OCI-LY1 (cell line): ENCODE data around the gene LY6G5C.

Source experiments
- H2AFZ ChIP-seq: fragments of 200-600 bp; sonication (generic), shearing (Covaris generic); 2 replicates; pipeline ENCODE4 v1.6.0; 2014; ENCODE audit warnings: antibody characterized with exemption, mild to moderate bottlenecking, low read length
- H3F3A ChIP-seq: fragments of 200-600 bp; sonication (generic), shearing (Covaris generic); 2 replicates; pipeline ENCODE4 v1.6.0; 2014; ENCODE audit warnings: mild to moderate bottlenecking, antibody characterized with exemption, low read length, moderate library complexity; ENCODE audit not compliant: insufficient read depth
- H3K27ac ChIP-seq: fragments of 200-600 bp; sonication (generic); 2 replicates; pipeline ENCODE4 v1.5.1; 2014; ENCODE audit warnings: low read length, mixed run types, mild to moderate bottlenecking, low read depth; ENCODE audit not compliant: poor library complexity, severe bottlenecking
- H3K27me3 ChIP-seq: fragments of 200-600 bp; sonication (generic); 2 replicates; pipeline ENCODE4 v1.6.0; 2014; ENCODE audit warnings: antibody characterized with exemption, mild to moderate bottlenecking, low read length, moderate library complexity; ENCODE audit not compliant: insufficient read depth
- H3K36me3 ChIP-seq: fragments of 200-600 bp; sonication (generic); 2 replicates; pipeline ENCODE4 v1.6.1; 2014; ENCODE audit warnings: mild to moderate bottlenecking, antibody characterized with exemption, low read length, moderate library complexity, mixed read lengths; ENCODE audit not compliant: insufficient read depth
- H3K4me1 ChIP-seq: fragments of 200-600 bp; sonication (generic); 2 replicates; pipeline ENCODE4 v1.5.1; 2014; ENCODE audit warnings: mild to moderate bottlenecking, low read length, moderate library complexity; ENCODE audit not compliant: insufficient read depth, severe bottlenecking
- H3K4me2 ChIP-seq: fragments of 200-600 bp; sonication (generic), shearing (Covaris generic); 2 replicates; pipeline ENCODE4 v1.6.1; 2014; ENCODE audit warnings: low read length
- H3K4me3 ChIP-seq: fragments of 200-600 bp; sonication (generic); 2 replicates; pipeline ENCODE4 v1.5.1; 2014; ENCODE audit warnings: low read length, low read depth, mild to moderate bottlenecking, mixed read lengths; ENCODE audit not compliant: poor library complexity, severe bottlenecking
- H3K79me2 ChIP-seq: fragments of 200-600 bp; shearing (Covaris generic); 2 replicates; pipeline ENCODE4 v1.6.1; 2016; ENCODE audit warnings: mixed run types, low read length, mixed read lengths; ENCODE audit not compliant: insufficient read depth
- H3K9ac ChIP-seq: fragments of 200-600 bp; sonication (generic), shearing (Covaris generic); 2 replicates; pipeline ENCODE4 v1.6.1; 2014; ENCODE audit warnings: mild to moderate bottlenecking, low read length, mixed read lengths
- H3K9me2 ChIP-seq: fragments of 200-600 bp; sonication (generic), shearing (Covaris generic); 2 replicates; pipeline ENCODE4 v1.6.1; 2014; ENCODE audit warnings: low read depth, mild to moderate bottlenecking, low read length, mixed read lengths
- H3K9me3 ChIP-seq: fragments of 200-600 bp; shearing (Covaris generic); 2 replicates; pipeline ENCODE4 v1.6.1; 2014; ENCODE audit warnings: low read length, mixed read lengths
- H4K20me1 ChIP-seq: fragments of 200-600 bp; sonication (generic), shearing (Covaris generic); 2 replicates; pipeline ENCODE4 v1.6.0; 2016; ENCODE audit warnings: mild to moderate bottlenecking, low read length; ENCODE audit not compliant: insufficient read depth
- EZH2 ChIP-seq: fragments of 200-600 bp; sonication (generic), shearing (Covaris generic); IDR thresholded peaks from 2 replicates; pipeline ENCODE4 v1.8.0; 2017; ENCODE audit warnings: borderline replicate concordance, mixed run types, mild to moderate bottlenecking, antibody characterized with exemption, low read length, moderate library complexity, mixed read lengths
- TF ChIP-seq, protein P1 (sequence below): fragments of 200-600 bp; sonication (generic), shearing (Covaris generic); IDR thresholded peaks from 2 replicates; pipeline ENCODE4 v1.5.1; 2017; ENCODE audit warnings: mild to moderate bottlenecking, antibody characterized with exemption, low read length, moderate library complexity, mixed read lengths

The LY6G5C gene

GRCh38 chr6:31631681-31632278 is 49.1 kb downstream of the LY6G5C start:
- Histone ChIP-seq H3K9ac (no peak overlapping the region), H2AFZ (no peak overlapping the region), H3K4me3 (no peak overlapping the region), H3K4me2 (no peak overlapping the region), H3K36me3 (peaks cover 100% of the 10 kb centered on the region), H3K27ac (no peak overlapping the region), H3K27me3 (no peaks in the 10 kb centered on the region), H3K79me2 (no peaks in the 10 kb centered on the region), H4K20me1 (no peaks in the 10 kb centered on the region), H3K9me3 (no peaks in the 10 kb centered on the region), H3K4me1 (no peaks in the 10 kb centered on the region), H3K9me2 (no peaks in the 10 kb centered on the region), H3F3A (no peaks in the 10 kb centered on the region)
- TF ChIP-seq EZH2, result no peak
- TF ChIP-seq, protein P1, sequence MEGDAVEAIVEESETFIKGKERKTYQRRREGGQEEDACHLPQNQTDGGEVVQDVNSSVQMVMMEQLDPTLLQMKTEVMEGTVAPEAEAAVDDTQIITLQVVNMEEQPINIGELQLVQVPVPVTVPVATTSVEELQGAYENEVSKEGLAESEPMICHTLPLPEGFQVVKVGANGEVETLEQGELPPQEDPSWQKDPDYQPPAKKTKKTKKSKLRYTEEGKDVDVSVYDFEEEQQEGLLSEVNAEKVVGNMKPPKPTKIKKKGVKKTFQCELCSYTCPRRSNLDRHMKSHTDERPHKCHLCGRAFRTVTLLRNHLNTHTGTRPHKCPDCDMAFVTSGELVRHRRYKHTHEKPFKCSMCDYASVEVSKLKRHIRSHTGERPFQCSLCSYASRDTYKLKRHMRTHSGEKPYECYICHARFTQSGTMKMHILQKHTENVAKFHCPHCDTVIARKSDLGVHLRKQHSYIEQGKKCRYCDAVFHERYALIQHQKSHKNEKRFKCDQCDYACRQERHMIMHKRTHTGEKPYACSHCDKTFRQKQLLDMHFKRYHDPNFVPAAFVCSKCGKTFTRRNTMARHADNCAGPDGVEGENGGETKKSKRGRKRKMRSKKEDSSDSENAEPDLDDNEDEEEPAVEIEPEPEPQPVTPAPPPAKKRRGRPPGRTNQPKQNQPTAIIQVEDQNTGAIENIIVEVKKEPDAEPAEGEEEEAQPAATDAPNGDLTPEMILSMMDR, result no peak

- Histone ChIP-seq H3F3A (no peaks in the 10 kb centered on the region), H3K4me2 (no peak overlapping the region), H3K79me2 (no peaks in the 10 kb centered on the region), H4K20me1 (no peaks in the 10 kb centered on the region), H3K4me3 (no peak overlapping the region), H3K9me3 (no peaks in the 10 kb centered on the region), H3K27ac (no peak overlapping the region), H3K36me3 (peaks cover 100% of the 10 kb centered on the region), H2AFZ (no peak overlapping the region), H3K4me1 (no peaks in the 10 kb centered on the region), H3K9ac (no peak overlapping the region), H3K9me2 (no peaks in the 10 kb centered on the region), H3K27me3 (no peaks in the 10 kb centered on the region)
- no peak for TF ChIP-seq EZH2
- TF ChIP-seq, protein P1, result no peak
Measured at GRCh38 chr6:31631209-31631608, 49.7 kb downstream of the LY6G5C start.

DNA sequence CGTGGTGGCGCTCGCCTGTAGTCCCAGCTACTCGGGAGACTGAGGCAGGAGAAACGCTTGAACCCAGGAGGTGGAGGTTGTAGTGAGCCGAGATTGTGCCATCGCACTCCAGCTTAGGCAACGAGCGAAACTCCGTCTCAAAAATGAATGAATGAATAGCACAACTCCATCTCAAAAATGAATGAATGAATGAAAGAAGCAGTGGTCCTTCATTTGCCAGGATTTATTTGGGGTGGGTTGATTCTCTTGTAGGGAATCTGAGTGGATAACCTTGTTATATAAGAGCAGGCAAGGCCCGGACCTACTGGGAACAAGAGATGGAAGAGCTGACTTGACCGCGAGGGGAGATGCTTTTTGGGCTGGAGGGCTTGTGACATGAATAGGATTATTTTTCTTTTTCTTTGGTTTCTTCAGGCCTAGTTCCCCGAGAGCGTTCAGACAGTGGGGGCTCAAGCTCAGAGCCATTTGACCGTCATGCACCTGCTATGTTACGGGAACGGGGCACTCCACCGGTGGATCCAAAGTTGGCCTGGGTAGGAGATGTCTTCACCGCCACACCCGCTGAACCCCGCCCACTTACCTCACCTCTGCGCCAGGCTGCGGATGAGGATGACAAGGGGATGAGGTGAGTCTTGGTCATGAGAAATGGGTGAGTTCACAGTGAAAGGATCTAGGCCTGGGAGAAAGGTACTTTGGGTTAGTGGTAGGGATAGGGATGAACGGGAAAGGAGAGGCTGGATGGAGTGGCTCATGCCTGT is 50.5 kb downstream of the LY6G5C start:
- no peaks in the 10 kb centered on the region for H3K9me3 ChIP-seq
- no peak overlapping the region for H3K27ac ChIP-seq
- TF ChIP-seq, protein P1, result no peak
- no peak for TF ChIP-seq EZH2
- H3K9ac ChIP-seq, result no peak overlapping the region
- H4K20me1 ChIP-seq, result no peaks in the 10 kb centered on the region
- H3K4me1 ChIP-seq, result no peaks in the 10 kb centered on the region
- H3F3A ChIP-seq, result no peaks in the 10 kb centered on the region
- peaks cover 100% of the 10 kb centered on the region for H3K36me3 ChIP-seq
- H3K4me3 ChIP-seq, result no peak overlapping the region
- H2AFZ ChIP-seq, result no peak overlapping the region
- H3K9me2 ChIP-seq, result no peaks in the 10 kb centered on the region
- H3K4me2 ChIP-seq, result no peak overlapping the region
- H3K79me2 ChIP-seq, result no peaks in the 10 kb centered on the region
- H3K27me3 ChIP-seq, result no peaks in the 10 kb centered on the region
